Parathyroid adenoma (tissue), 2 donors: Measurements from ENCODE around the gene NHS.
A peak's percentile ranks its signal among the peaks of the same experiment; 100 is the strongest.

Source experiments
- H2AFZ ChIP-seq: fragments of 300-600 bp; sonication (generic); one replicate; pipeline ENCODE4 v1.7.0; 2017; ENCODE audit warnings: antibody characterized with exemption, mild to moderate bottlenecking
- H3K27ac ChIP-seq: fragments of 300-600 bp; sonication (generic); one replicate; pipeline ENCODE4 v1.7.0; 2017
- H3K27me3 ChIP-seq: fragments of 300-600 bp; sonication (generic); one replicate; pipeline ENCODE4 v1.7.0; 2017; ENCODE audit warnings: low read length; ENCODE audit not compliant: control insufficient read depth, insufficient read depth
- H3K36me3 ChIP-seq: fragments of 300-600 bp; sonication (generic); one replicate; pipeline ENCODE4 v1.7.0; 2017; ENCODE audit warnings: low read length; ENCODE audit not compliant: control insufficient read depth, insufficient read depth
- H3K4me1 ChIP-seq: fragments of 300-600 bp; sonication (generic); one replicate; pipeline ENCODE4 v1.7.0; 2017; ENCODE audit warnings: control low read depth
- H3K4me2 ChIP-seq: fragments of 300-600 bp; sonication (generic); one replicate; pipeline ENCODE4 v1.7.0; 2017; ENCODE audit warnings: low read length
- H3K4me3 ChIP-seq: fragments of 300-600 bp; sonication (generic); one replicate; pipeline ENCODE4 v1.7.0; 2017; ENCODE audit warnings: low read depth, low read length
- H3K79me2 ChIP-seq: fragments of 300-600 bp; sonication (generic); one replicate; pipeline ENCODE4 v1.7.0; 2017; ENCODE audit warnings: control low read depth
- H3K9ac ChIP-seq: fragments of 300-600 bp; sonication (generic); one replicate; pipeline ENCODE4 v1.7.0; 2017; ENCODE audit warnings: mild to moderate bottlenecking
- H3K9me3 ChIP-seq: fragments of 300-600 bp; sonication (generic); one replicate; pipeline ENCODE4 v1.7.0; 2017; ENCODE audit warnings: low read length; ENCODE audit not compliant: control insufficient read depth
- CTCF ChIP-seq: fragments of 300-600 bp; sonication (generic); IDR thresholded peaks from one replicate; pipeline ENCODE4 v1.7.0; 2017; ENCODE audit warnings: antibody characterized with exemption, mild to moderate bottlenecking
- donor health status: primary hyperparathyroidism.

The NHS gene

GRCh38 chrX:17741123-17741511, 366.1 kb downstream of the NHS start:
- no peak overlapping the region for H3K9ac ChIP-seq
- H2AFZ ChIP-seq = no peak overlapping the region
- peaks cover 3% of the 10 kb centered on the region for H3K79me2 ChIP-seq
- no peak for TF ChIP-seq CTCF
- H3K4me3 ChIP-seq = no peak overlapping the region
- no peaks in the 10 kb centered on the region for H3K36me3 ChIP-seq
- H3K4me2 ChIP-seq = no peak overlapping the region
- no peaks in the 10 kb centered on the region for H3K4me1 ChIP-seq
- H3K27me3 ChIP-seq = no peaks in the 10 kb centered on the region
- no peaks in the 10 kb centered on the region for H3K9me3 ChIP-seq
- H3K27ac ChIP-seq = no peak overlapping the region

GRCh38 chrX:17743913-17744312, 368.9 kb downstream of the NHS start:
- no peak overlapping the region for H3K27ac ChIP-seq
- no peak overlapping the region for H3K4me2 ChIP-seq
- no peak overlapping the region for H3K4me3 ChIP-seq
- TF ChIP-seq CTCF = no peak
- H3K4me1 ChIP-seq = no peaks in the 10 kb centered on the region
- peaks cover 3% of the 10 kb centered on the region for H3K79me2 ChIP-seq
- no peaks in the 10 kb centered on the region for H3K36me3 ChIP-seq
- H2AFZ ChIP-seq = no peak overlapping the region
- H3K9me3 ChIP-seq = no peaks in the 10 kb centered on the region
- no peaks in the 10 kb centered on the region for H3K27me3 ChIP-seq
- no peak overlapping the region for H3K9ac ChIP-seq

- H3K9ac ChIP-seq = no peak overlapping the region
- H3K4me3 ChIP-seq = no peak overlapping the region
- H3K4me1 ChIP-seq = no peaks in the 10 kb centered on the region
- H3K36me3 ChIP-seq = no peaks in the 10 kb centered on the region
- peak; percentile 17 for TF ChIP-seq CTCF
- no peaks in the 10 kb centered on the region for H3K9me3 ChIP-seq
- peaks cover 3% of the 10 kb centered on the region for H3K79me2 ChIP-seq
- H3K27ac ChIP-seq = no peak overlapping the region
- H3K27me3 ChIP-seq = no peaks in the 10 kb centered on the region
- H2AFZ ChIP-seq = no peak overlapping the region
- H3K4me2 ChIP-seq = no peak overlapping the region
These were observed 370.0 kb downstream of the NHS start for GRCh38 chrX:17744896-17745523.

- TF ChIP-seq CTCF = no peak
- no peaks in the 10 kb centered on the region for H3K9me3 ChIP-seq
- H3K27ac ChIP-seq = no peak overlapping the region
- H3K4me1 ChIP-seq = no peaks in the 10 kb centered on the region
- no peak overlapping the region for H2AFZ ChIP-seq
- no peaks in the 10 kb centered on the region for H3K79me2 ChIP-seq
- H3K27me3 ChIP-seq = no peaks in the 10 kb centered on the region
- H3K36me3 ChIP-seq = no peaks in the 10 kb centered on the region
- H3K4me3 ChIP-seq = no peak overlapping the region
- no peak overlapping the region for H3K4me2 ChIP-seq
- H3K9ac ChIP-seq = no peak overlapping the region
These were observed 372.7 kb downstream of the NHS start for GRCh38 chrX:17747692-17748091.

GRCh38 chrX:17748684-17749083, 373.7 kb downstream of the NHS start:
- Histone ChIP-seq H3K27ac (no peak overlapping the region), H3K9me3 (no peaks in the 10 kb centered on the region), H3K27me3 (no peaks in the 10 kb centered on the region), H3K36me3 (no peaks in the 10 kb centered on the region), H2AFZ (no peak overlapping the region), H3K9ac (no peak overlapping the region), H3K79me2 (no peaks in the 10 kb centered on the region), H3K4me1 (no peaks in the 10 kb centered on the region), H3K4me3 (no peak overlapping the region), H3K4me2 (no peak overlapping the region)
- no peak for TF ChIP-seq CTCF
